Measurements from ENCODE around the gene KCNJ6.

Gene KCNJ6

GRCh38 chr21:37631319-37632117 is 284.7 kb downstream of the KCNJ6 start:
- DNase-seq = no peak

- DNase-seq = no peak
These were observed 285.4 kb downstream of the KCNJ6 start for GRCh38 chr21:37630872-37631271.

- DNase-seq = no peak
These were observed 287.9 kb downstream of the KCNJ6 start for GRCh38 chr21:37628362-37628761.

GRCh38 chr21:37627561-37627960 is 288.7 kb downstream of the KCNJ6 start:
- no peak for DNase-seq

- no peak for DNase-seq
These were observed 289.2 kb downstream of the KCNJ6 start for GRCh38 chr21:37627074-37627473.

GRCh38 chr21:37626320-37626719 is 289.9 kb downstream of the KCNJ6 start:
- no peak for DNase-seq

GRCh38 chr21:37623689-37624088 is 292.6 kb downstream of the KCNJ6 start:
- no peak for DNase-seq

- no peak for DNase-seq
These were observed 293.1 kb downstream of the KCNJ6 start for GRCh38 chr21:37623183-37623582.

GRCh38 chr21:37622755-37623154 is 293.5 kb downstream of the KCNJ6 start:
- no peak for DNase-seq

GRCh38 chr21:37620401-37620800 is 295.9 kb downstream of the KCNJ6 start:
- DNase-seq = no peak

GRCh38 chr21:37619464-37619974 is 296.7 kb downstream of the KCNJ6 start:
- DNase-seq = no peak

GRCh38 chr21:37618081-37618480 is 298.2 kb downstream of the KCNJ6 start:
- DNase-seq = no peak

- no peak for DNase-seq
These were observed 300.3 kb downstream of the KCNJ6 start for GRCh38 chr21:37615962-37616361.

- no peak for DNase-seq
These were observed 301.8 kb downstream of the KCNJ6 start for GRCh38 chr21:37614351-37614875.

- DNase-seq = no peak
These were observed 309.2 kb downstream of the KCNJ6 start for GRCh38 chr21:37607081-37607480.

- DNase-seq = no peak
These were observed 309.7 kb downstream of the KCNJ6 start for GRCh38 chr21:37606549-37606948.

GRCh38 chr21:37605006-37605405 is 311.3 kb downstream of the KCNJ6 start:
- DNase-seq = no peak

- DNase-seq = no peak
These were observed 313.1 kb downstream of the KCNJ6 start for GRCh38 chr21:37603129-37603528.

- DNase-seq = no peak
These were observed 314.3 kb downstream of the KCNJ6 start for GRCh38 chr21:37601915-37602314.

GRCh38 chr21:37601027-37601426 is 315.2 kb downstream of the KCNJ6 start:
- DNase-seq = no peak

- no peak for DNase-seq
These were observed 320.3 kb downstream of the KCNJ6 start for GRCh38 chr21:37595944-37596343.

- no peak for DNase-seq
These were observed 321.7 kb downstream of the KCNJ6 start for GRCh38 chr21:37594472-37594951.

- DNase-seq = no peak
These were observed 322.4 kb downstream of the KCNJ6 start for GRCh38 chr21:37593740-37594471.

GRCh38 chr21:37593015-37593414 is 323.2 kb downstream of the KCNJ6 start:
- no peak for DNase-seq
